HK-2 (cell line): ENCODE results near the gene AFF2.
"Not testable (repeated sequence)": the region's sequence is repeated elsewhere in the genome, so short reads cannot be mapped to it uniquely, and the experiment has no call there.

Source experiments
- DNase-seq: peaks from one replicate; pipeline ENCODE4 v3.0.0-alpha.2; 2018; ENCODE audit not compliant: unreplicated experiment

The AFF2 gene

GRCh38 chrX:148854306-148854705, 353.9 kb downstream of the AFF2 start:
- DNase-seq = no peak

- DNase-seq = no peak
These were observed 356.1 kb downstream of the AFF2 start for GRCh38 chrX:148856505-148856904.

DNA sequence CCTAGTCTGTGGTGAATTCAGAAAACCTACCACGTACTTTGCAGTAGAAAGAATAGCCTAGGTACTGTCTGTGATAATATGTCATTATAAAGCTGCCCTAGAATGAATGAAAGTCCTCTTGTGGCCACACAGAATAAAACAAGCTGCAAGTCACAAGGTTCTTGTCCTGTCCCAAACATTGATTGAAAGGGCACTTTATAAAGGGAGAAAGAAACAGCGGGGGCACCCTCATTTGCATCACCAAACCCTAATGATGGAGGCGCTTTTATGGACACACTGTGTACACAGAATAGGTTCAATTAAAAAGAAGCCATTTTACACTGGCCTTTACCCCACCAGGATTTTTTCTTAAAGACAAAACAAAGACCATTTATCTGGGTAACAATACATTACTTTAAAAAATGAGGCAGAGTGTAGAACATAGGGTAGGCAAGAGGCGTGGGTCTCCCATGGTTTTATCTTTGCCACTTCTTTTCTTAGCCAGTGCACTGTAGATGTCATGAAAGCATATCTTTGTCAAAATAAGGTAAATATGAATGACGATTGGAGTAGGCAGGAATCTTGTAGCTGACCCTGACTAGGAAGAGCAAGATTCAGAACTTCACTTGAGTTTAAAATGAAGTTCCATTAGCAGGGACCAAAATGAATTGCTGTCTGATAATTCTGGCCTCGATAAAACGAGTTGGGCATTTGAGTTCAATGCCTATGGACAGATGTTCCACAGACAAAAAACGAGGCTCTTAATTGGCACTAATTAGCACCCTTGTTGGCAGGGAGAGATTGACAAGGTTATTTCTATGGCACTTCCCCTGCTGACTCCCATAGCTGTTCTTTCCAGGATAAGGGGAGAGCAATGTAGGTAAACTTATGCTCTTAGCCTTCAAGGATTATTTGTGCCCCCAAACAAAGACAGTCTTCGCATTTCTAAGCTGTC, 365.1 kb downstream of the AFF2 start:
- DNase-seq = no peak

- no peak for DNase-seq
These were observed 367.2 kb downstream of the AFF2 start for GRCh38 chrX:148867596-148867995.

DNA sequence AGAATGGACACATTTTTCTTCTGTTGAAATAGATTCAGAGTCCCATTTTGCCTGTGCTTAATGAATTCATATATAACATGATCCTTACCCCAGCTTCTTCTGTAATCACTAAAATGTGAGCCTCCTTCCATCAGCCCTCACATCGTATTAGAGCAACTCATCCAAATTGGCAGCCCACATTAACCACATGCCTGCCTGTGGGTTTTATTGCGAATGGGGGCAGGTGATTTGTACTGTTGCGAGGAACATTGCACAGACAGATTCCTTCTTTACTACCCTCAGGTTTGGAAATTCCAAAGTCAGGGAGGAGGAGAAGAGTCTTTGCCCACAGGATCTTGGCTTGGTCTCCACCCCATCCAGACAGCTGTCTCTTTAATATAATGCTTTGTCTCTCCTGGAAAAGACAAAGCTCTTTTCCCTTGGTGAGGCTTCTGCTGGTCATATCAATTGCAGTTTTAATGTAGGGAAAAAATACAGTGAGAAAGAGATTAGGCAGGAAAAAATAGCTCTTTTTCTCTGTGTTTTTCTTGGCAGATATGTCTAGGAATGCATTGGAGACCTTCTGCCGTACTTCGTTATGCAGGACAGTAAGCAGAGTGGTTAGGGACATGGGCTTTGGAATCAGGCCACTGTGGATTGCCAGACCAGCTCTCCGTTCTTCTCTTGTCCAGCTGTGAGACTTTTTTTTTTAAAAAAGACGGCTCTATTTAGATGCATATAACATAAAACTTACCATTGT, 371.2 kb downstream of the AFF2 start:
- DNase-seq = no peak

DNA sequence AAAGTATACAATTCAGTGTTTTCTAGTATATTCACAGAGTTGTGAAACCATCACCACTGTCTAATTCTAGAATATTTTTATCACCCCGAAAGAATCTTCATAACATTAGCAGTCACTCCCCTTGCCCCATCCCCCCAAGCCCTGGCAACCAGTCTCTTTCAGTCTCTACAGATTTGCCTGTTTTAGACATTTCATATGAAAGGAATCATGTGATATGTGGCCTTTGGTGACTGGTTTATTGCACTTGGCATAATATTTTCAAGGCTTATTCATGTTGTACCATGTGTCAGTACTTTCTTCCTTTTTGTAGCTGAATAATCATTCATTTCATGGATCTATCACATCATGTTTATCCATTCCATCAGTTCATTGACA, 371.7 kb downstream of the AFF2 start:
- DNase-seq = no peak

DNA sequence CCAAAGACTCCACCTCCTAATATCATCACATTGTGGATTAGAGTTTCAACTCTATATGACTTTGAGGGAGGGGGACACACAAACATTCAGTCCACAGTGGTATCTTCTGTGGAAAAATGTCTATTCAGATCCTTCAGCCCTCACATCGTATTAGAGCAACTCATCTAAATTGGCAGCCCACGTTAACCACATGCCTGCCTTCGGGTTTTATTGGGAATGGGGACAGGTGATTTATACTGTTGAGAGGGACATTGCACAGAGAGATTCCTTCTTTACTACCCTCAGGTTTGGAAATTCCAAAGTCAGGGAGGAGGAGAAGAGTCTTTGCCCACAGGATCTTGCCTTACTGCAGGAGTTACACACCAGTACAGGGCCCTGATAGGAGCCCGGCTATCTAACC, 372.5 kb downstream of the AFF2 start:
- DNase-seq = no peak

GRCh38 chrX:148874636-148875246, 374.3 kb downstream of the AFF2 start:
- no peak for DNase-seq

- DNase-seq = no peak
These were observed 378.0 kb downstream of the AFF2 start for GRCh38 chrX:148878371-148878770.

DNA sequence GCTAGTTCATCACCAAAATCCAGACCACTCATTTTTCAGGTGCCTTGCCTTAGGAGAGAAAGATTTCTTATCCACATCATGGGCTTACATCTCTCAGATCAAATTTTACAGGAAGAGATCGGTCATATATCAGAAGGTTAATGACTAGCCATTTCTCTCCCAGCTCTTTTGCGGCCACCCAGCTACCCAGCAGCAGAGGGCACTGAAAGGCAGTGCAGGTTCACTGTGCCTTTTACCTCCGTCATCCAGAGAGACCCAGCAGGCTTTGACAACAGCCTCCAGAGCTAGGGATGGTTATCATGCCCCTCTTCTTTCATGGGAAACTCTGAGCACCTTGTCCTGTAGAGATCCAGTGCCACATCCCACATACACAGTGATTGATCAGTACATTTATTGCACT, 384.8 kb downstream of the AFF2 start:
- no peak for DNase-seq

DNA sequence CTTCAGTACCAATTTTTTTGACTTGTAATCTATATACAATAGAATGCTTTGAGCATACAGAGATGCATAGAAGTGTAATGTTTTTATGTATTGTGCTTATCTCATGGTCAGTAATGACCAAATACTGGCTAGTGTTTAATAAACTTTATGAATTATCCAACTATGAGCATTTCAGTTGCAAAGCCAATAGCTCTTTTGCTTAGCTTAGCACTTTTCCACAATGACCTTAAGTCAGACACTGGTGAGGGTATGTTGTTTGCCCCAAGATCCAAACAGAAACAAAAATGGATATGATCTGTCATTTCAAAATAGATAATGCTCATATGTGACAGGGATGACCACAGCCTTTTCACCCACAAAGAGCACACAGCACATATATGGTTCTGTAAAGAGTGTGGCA, 393.0 kb downstream of the AFF2 start:
- no peak for DNase-seq

DNA sequence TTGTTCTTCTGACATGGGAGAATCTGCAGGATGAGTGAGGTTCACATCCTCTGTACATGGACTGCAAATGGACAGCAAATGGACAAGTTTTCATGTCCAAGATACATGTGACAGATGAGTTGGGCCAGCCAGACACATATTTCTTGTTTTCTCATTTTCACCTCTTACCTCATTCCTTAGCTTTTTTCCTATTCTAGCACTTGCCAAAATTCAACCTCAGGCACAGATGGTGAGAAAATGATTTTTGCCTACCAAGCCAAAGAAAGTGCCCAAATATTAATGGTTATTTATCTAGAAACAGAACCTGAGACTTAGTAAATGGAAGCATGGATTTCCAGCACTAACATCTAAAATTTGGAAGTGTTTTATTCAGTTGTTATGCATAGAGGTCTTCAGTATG, 402.2 kb downstream of the AFF2 start:
- no peak for DNase-seq

- no peak for DNase-seq
These were observed 402.8 kb downstream of the AFF2 start for GRCh38 chrX:148903176-148903575.

GRCh38 chrX:148904421-148905111, 404.1 kb downstream of the AFF2 start:
- no peak for DNase-seq

DNA sequence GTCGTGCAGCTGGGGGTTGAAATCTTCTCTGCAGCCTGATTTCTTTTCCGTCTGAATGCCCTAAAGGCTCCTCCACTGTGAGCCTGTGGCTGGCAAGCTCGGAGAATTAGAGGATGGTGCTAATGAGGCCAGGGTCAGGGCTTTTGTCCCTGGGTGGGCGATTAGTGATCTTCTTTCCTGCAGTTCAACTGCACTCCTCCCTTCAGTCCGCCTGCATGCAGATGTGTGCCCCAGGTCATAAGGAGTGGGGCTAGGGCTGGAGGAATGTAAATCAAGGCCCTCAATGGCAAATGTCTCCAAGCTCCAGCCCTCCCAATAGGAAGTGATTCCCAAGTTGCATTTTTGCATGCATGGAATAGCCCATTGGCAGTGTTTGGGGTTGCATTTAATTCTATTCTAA, 405.0 kb downstream of the AFF2 start:
- no peak for DNase-seq

- DNase-seq = not testable (repeated sequence)
These were observed 406.2 kb downstream of the AFF2 start for GRCh38 chrX:148906628-148907027.

- no peak for DNase-seq
These were observed 409.3 kb downstream of the AFF2 start for GRCh38 chrX:148909758-148910157.

DNA sequence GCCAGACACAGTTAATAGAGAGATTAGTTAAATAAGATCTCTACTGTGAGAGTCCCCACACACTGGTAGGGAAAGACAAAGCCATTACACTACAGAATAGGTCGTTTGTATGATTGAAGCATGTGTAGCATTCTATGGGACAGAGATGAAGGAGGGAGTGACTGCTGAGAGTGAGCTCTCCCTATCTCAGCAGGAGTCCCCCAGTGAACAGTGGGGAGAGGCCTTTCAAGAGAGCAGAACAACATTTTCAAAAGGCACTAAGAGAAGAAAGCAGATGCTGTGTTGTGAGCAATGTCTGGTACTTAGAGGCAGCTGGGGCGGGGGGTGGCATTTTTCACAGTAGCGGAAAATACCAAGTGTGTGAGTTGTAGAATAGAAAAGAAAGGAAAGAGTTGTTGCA, 413.6 kb downstream of the AFF2 start:
- no peak for DNase-seq

- DNase-seq = no peak
These were observed 414.4 kb downstream of the AFF2 start for GRCh38 chrX:148914783-148915182.

- no peak for DNase-seq
These were observed 415.1 kb downstream of the AFF2 start for GRCh38 chrX:148915474-148915873.

GRCh38 chrX:148917441-148917840, 417.0 kb downstream of the AFF2 start:
- no peak for DNase-seq

DNA sequence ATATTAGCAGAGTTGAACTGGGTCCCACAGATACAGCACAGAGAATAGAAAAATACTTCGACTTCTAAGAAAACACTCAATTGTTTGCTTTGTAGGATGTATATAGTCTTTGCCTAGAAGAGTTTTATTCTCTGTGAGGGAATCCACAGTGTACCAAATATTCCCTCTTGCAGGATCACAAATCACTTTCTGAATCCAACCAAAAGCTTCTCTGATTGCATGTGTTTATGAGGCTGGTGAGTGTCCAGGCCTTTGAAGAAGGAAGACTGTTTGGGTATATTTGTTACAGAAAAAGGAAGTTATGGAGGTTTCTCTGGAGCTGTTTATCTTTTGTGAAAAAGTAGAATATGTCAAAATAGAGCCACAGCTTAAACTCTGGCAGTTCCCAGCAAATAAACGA, 423.2 kb downstream of the AFF2 start:
- DNase-seq = no peak
